SU-DHL-6 (cell line): Measurements from ENCODE around the gene SUPT3H.

Experiments
- H2AFZ ChIP-seq: fragments of 200-600 bp; sonication (generic); 2 replicates; pipeline ENCODE4 v1.6.1; 2014; ENCODE audit warnings: low read depth, mild to moderate bottlenecking, moderate library complexity, mixed read lengths, antibody characterized with exemption, low read length; ENCODE audit not compliant: severe bottlenecking
- H3F3A ChIP-seq: fragments of 200-600 bp; shearing (Covaris generic); 2 replicates; pipeline ENCODE4 v1.6.0; 2016; ENCODE audit warnings: antibody characterized with exemption, mild to moderate bottlenecking; ENCODE audit not compliant: insufficient read depth
- H3K27ac ChIP-seq: fragments of 200-600 bp; sonication (generic); 2 replicates; pipeline ENCODE4 v1.5.1; 2016; ENCODE audit warnings: low read depth, mild to moderate bottlenecking, low read length, moderate library complexity, mixed read lengths
- H3K27me3 ChIP-seq: fragments of 200-600 bp; sonication (generic), shearing (Covaris generic); 2 replicates; pipeline ENCODE4 v1.6.0; 2014; ENCODE audit warnings: mild to moderate bottlenecking, low read length
- H3K36me3 ChIP-seq: fragments of 200-600 bp; sonication (generic); 2 replicates; pipeline ENCODE4 v1.6.1; 2014; ENCODE audit warnings: mild to moderate bottlenecking, low read length, mixed read lengths
- H3K4me2 ChIP-seq: fragments of 300-600, 200-600 bp; shearing (Covaris generic), sonication (generic); 2 replicates; pipeline ENCODE4 v1.6.0; 2014; ENCODE audit warnings: low read length, low read depth, mild to moderate bottlenecking; ENCODE audit not compliant: poor library complexity, severe bottlenecking
- H3K4me3 ChIP-seq: fragments of 200-600 bp; sonication (generic); 2 replicates; pipeline ENCODE4 v1.5.1; 2014; ENCODE audit warnings: antibody characterized with exemption, low read length, mild to moderate bottlenecking, mixed read lengths; ENCODE audit not compliant: insufficient read depth, poor library complexity, severe bottlenecking
- H3K79me2 ChIP-seq: fragments of 200-600 bp; sonication (generic); 2 replicates; pipeline ENCODE4 v1.6.1; 2014; ENCODE audit warnings: mild to moderate bottlenecking, low read length, moderate library complexity; ENCODE audit not compliant: insufficient read depth
- H3K9ac ChIP-seq: fragments of 200-600 bp; sonication (generic); 2 replicates; pipeline ENCODE4 v1.7.0; 2014; ENCODE audit warnings: mild to moderate bottlenecking, low read length
- H3K9me2 ChIP-seq: fragments of 200-600 bp; sonication (generic); replicated peaks from 2 replicates; pipeline ENCODE4 v1.6.1; 2014; ENCODE audit warnings: low read length; ENCODE audit not compliant: insufficient read depth
- H3K9me3 ChIP-seq: fragments of 200-600 bp; sonication (generic); 2 replicates; pipeline ENCODE4 v1.6.1; 2014; ENCODE audit warnings: low read length, mixed read lengths; ENCODE audit not compliant: insufficient read depth
- H4K20me1 ChIP-seq: fragments of 200-600 bp; sonication (generic); 2 replicates; pipeline ENCODE4 v1.6.1; 2014; ENCODE audit warnings: low read depth, mild to moderate bottlenecking, antibody characterized with exemption, low read length, moderate library complexity, mixed read lengths
- CTCF ChIP-seq: fragments of 200-600 bp; sonication (generic); IDR thresholded peaks from one replicate; pipeline ENCODE4 v1.5.1; 2017; ENCODE audit warnings: antibody characterized with exemption, mild to moderate bottlenecking, low read length, moderate library complexity; ENCODE audit not compliant: insufficient read depth, poor library complexity, severe bottlenecking
- EZH2phosphoT487 ChIP-seq: fragments of 200-600 bp; sonication (generic), shearing (Covaris generic); conservative IDR thresholded peaks from 2 replicates; pipeline ENCODE4 v1.6.1; 2018; ENCODE audit warnings: mild to moderate bottlenecking, antibody characterized with exemption, low read length, moderate library complexity, mixed read lengths

The SUPT3H gene

GRCh38 chr6:45305546-45305945 is 72.2 kb downstream of the SUPT3H start:
- Histone ChIP-seq H2AFZ (no peak overlapping the region), H3K9me3 (no peaks in the 10 kb centered on the region), H3K9me2 (no peaks in the 10 kb centered on the region), H4K20me1 (no peaks in the 10 kb centered on the region; the same call in 1 of the 2 replicates), H3K36me3 (no peaks in the 10 kb centered on the region), H3K79me2 (no peaks in the 10 kb centered on the region), H3K27me3 (no peaks in the 10 kb centered on the region), H3K9ac (no peak overlapping the region), H3K4me3 (no peak overlapping the region), H3K27ac (no peak overlapping the region), H3F3A (no peaks in the 10 kb centered on the region), H3K4me2 (no peak overlapping the region)
- TF ChIP-seq CTCF, result no peak
- TF ChIP-seq EZH2phosphoT487, result no peak

- Histone ChIP-seq H3K27me3 (no peaks in the 10 kb centered on the region), H3K27ac (no peak overlapping the region), H3K79me2 (no peaks in the 10 kb centered on the region), H3F3A (no peaks in the 10 kb centered on the region), H3K4me2 (no peak overlapping the region), H3K36me3 (no peaks in the 10 kb centered on the region), H3K9ac (no peak overlapping the region), H4K20me1 (0 out of 2 replicates have a peak, but pooled peaks cover 5% of the 10 kb centered on the region), H3K9me2 (no peaks in the 10 kb centered on the region), H3K4me3 (no peak overlapping the region), H2AFZ (no peak overlapping the region), H3K9me3 (no peaks in the 10 kb centered on the region)
- TF ChIP-seq EZH2phosphoT487, result no peak
- TF ChIP-seq CTCF, result no peak
Measured at GRCh38 chr6:45302832-45303231, 74.9 kb downstream of the SUPT3H start.

- H3K27ac ChIP-seq, result no peak overlapping the region
- TF ChIP-seq CTCF (no peak), EZH2phosphoT487 (no peak)
- H3K9me3 ChIP-seq, result no peaks in the 10 kb centered on the region
- no peaks in the 10 kb centered on the region for H3K27me3 ChIP-seq
- H3K36me3 ChIP-seq, result no peaks in the 10 kb centered on the region
- no peaks in the 10 kb centered on the region for H3K9me2 ChIP-seq
- no peak overlapping the region for H3K4me3 ChIP-seq
- H3K4me2 ChIP-seq, result no peak overlapping the region
- H4K20me1 ChIP-seq, result 0 out of 2 replicates have a peak, but pooled peaks cover 5% of the 10 kb centered on the region
- H3F3A ChIP-seq, result no peaks in the 10 kb centered on the region
- H3K9ac ChIP-seq, result no peak overlapping the region
- H2AFZ ChIP-seq, result no peak overlapping the region
- no peaks in the 10 kb centered on the region for H3K79me2 ChIP-seq
Measured at GRCh38 chr6:45301348-45302142, 76.2 kb downstream of the SUPT3H start.
